Chondrocyte (in vitro differentiated cells): ENCODE measurements around the gene ACADM. TPM values are rescaled to one million over a fixed set of nuclear protein-coding genes. Genes with fewer than 3 reads are reported as not detected.
"Not testable (repeated sequence)": the region's sequence is repeated elsewhere in the genome, so short reads cannot be mapped to it uniquely, and the experiment has no call there.

Experiments used
- DNase-seq: peaks from one replicate; pipeline ENCODE4 v3.0.0; 2021; ENCODE audit warnings: mixed read lengths, low spot score
- H3K27ac Mint-ChIP-seq: one replicate; pipeline ENCODE4 v1.8.0; 2021; ENCODE audit warnings: mild to moderate bottlenecking, moderate library complexity, mixed read lengths; ENCODE audit not compliant: unreplicated experiment
- H3K27me3 Mint-ChIP-seq: 2 replicates; pipeline ENCODE4 v1.8.0; 2021; ENCODE audit warnings: low read depth, mixed read lengths
- H3K36me3 Mint-ChIP-seq: 2 replicates; pipeline ENCODE4 v1.8.0; 2021; ENCODE audit warnings: low read depth, mixed read lengths
- H3K4me1 Mint-ChIP-seq: 2 replicates; pipeline ENCODE4 v1.8.0; 2021; ENCODE audit warnings: low read depth, mild to moderate bottlenecking, mixed read lengths
- H3K4me3 Mint-ChIP-seq: one replicate; pipeline ENCODE4 v1.8.0; 2021; ENCODE audit warnings: mild to moderate bottlenecking, moderate library complexity, mixed read lengths; ENCODE audit not compliant: unreplicated experiment
- H3K9me3 Mint-ChIP-seq: 2 replicates; pipeline ENCODE4 v1.8.0; 2021; ENCODE audit warnings: low read depth, mixed read lengths
- CTCF ChIP-seq: fragments of 200-600 bp; sonication (generic); IDR thresholded peaks from 2 replicates; pipeline ENCODE4 v1.5.0; 2021; ENCODE audit warnings: antibody characterized with exemption, mild to moderate bottlenecking, moderate library complexity
- total RNA-seq: library from RNA; stranded (reverse); gene quantifications from 3 replicates; pipeline ENCODE4 v1.2.1, GENCODE V29; 2021

ACADM gene
- total RNA-seq, 1 donor from 2014 or later: 35.2 TPM

- TF ChIP-seq CTCF: no peak
- Mint-ChIP-seq H3K36me3 (no peaks in the 10 kb centered on the region), H3K9me3 (no peaks in the 10 kb centered on the region), H3K27ac (no peak overlapping the region), H3K27me3 (no peaks in the 10 kb centered on the region), H3K4me1 (peaks cover 9% of the 10 kb centered on the region), H3K4me3 (no peak overlapping the region)
- DNase-seq: no peak
These were observed 4.7 kb upstream of the ACADM start for GRCh38 chr1:75719810-75720209.

GRCh38 chr1:75720325-75720724 lies 4.2 kb upstream of the ACADM start:
- no peak for TF ChIP-seq CTCF
- Mint-ChIP-seq H3K36me3 (no peaks in the 10 kb centered on the region), H3K27ac (no peak overlapping the region), H3K4me1 (peaks cover 10% of the 10 kb centered on the region), H3K4me3 (no peak overlapping the region), H3K9me3 (no peaks in the 10 kb centered on the region), H3K27me3 (no peaks in the 10 kb centered on the region)
- no peak for DNase-seq

GRCh38 chr1:75720820-75721219 lies 3.7 kb upstream of the ACADM start:
- TF ChIP-seq CTCF: no peak
- Mint-ChIP-seq H3K4me1 (peaks cover 15% of the 10 kb centered on the region), H3K4me3 (no peak overlapping the region)

GRCh38 chr1:75722246-75722645 lies 2.3 kb upstream of the ACADM start:
- DNase-seq, H3K36me3 Mint-ChIP-seq, H3K9me3 Mint-ChIP-seq, H3K27me3 Mint-ChIP-seq, H3K4me3 Mint-ChIP-seq, H3K27ac Mint-ChIP-seq: not testable (repeated sequence)
- peaks cover 29% of the 10 kb centered on the region for H3K4me1 Mint-ChIP-seq

More at GRCh38 chr1:75720820-75721219, 3.7 kb upstream of the ACADM start:
- DNase-seq: no peak
- no peak overlapping the region for H3K27ac Mint-ChIP-seq
- H3K9me3 Mint-ChIP-seq: no peaks in the 10 kb centered on the region
- H3K27me3 Mint-ChIP-seq: no peaks in the 10 kb centered on the region
- H3K36me3 Mint-ChIP-seq: no peaks in the 10 kb centered on the region

- no peaks in the 10 kb centered on the region for H3K27me3 Mint-ChIP-seq
- no peaks in the 10 kb centered on the region for H3K9me3 Mint-ChIP-seq
- no peak for DNase-seq
- no peak overlapping the region for H3K4me3 Mint-ChIP-seq
- peaks cover 36% of the 10 kb centered on the region for H3K4me1 Mint-ChIP-seq
- H3K27ac Mint-ChIP-seq: no peak overlapping the region
- TF ChIP-seq CTCF: no peak
- H3K36me3 Mint-ChIP-seq: no peaks in the 10 kb centered on the region
These were observed 1.5 kb upstream of the ACADM start for GRCh38 chr1:75722966-75723365.

GRCh38 chr1:75723989-75724471 lies 479 bp upstream of the ACADM start:
- Mint-ChIP-seq H3K4me1 (peaks cover 39% of the 10 kb centered on the region), H3K4me3 (peak overlapping the region; percentile 96), H3K9me3 (no peaks in the 10 kb centered on the region), H3K36me3 (no peaks in the 10 kb centered on the region), H3K27me3 (no peaks in the 10 kb centered on the region), H3K27ac (peak overlapping the region; percentile 86)
- DNase-seq: peak; percentile 94
- TF ChIP-seq CTCF: no peak
